GM03348 (cell line): ENCODE measurements around the gene ZFPM1.

Experiments
- DNase-seq: peaks from one replicate; pipeline ENCODE4 v3.0.0; 2012; ENCODE audit warnings: low spot score

ZFPM1 gene

GRCh38 chr16:88527937-88528743 is 75.1 kb downstream of the ZFPM1 start:
- DNase-seq, result no peak

- DNase-seq, result no peak
Observed at GRCh38 chr16:88528902-88529318, 75.8 kb downstream of the ZFPM1 start.

GRCh38 chr16:88529596-88529995 is 76.5 kb downstream of the ZFPM1 start:
- no peak for DNase-seq

- DNase-seq, result no peak
Observed at GRCh38 chr16:88530051-88530857, 77.2 kb downstream of the ZFPM1 start.

- no peak for DNase-seq
Observed at GRCh38 chr16:88530858-88531203, 77.8 kb downstream of the ZFPM1 start.

- DNase-seq, result no peak
Observed at GRCh38 chr16:88531346-88531745, 78.3 kb downstream of the ZFPM1 start.

- no peak for DNase-seq
Observed at GRCh38 chr16:88531931-88532433, 78.9 kb downstream of the ZFPM1 start.

GRCh38 chr16:88532434-88533241 is 79.6 kb downstream of the ZFPM1 start:
- DNase-seq, result no peak

- peak; percentile 62 for DNase-seq
Observed at GRCh38 chr16:88533381-88533917, 80.4 kb downstream of the ZFPM1 start.

- DNase-seq, result peak; percentile 99
Observed at GRCh38 chr16:88533932-88534637, 81.0 kb downstream of the ZFPM1 start.

- peak; percentile 79 for DNase-seq
Observed at GRCh38 chr16:88534638-88535190, 81.6 kb downstream of the ZFPM1 start.

- no peak for DNase-seq
Observed at GRCh38 chr16:88535191-88535856, 82.2 kb downstream of the ZFPM1 start.

GRCh38 chr16:88535857-88536222 is 82.8 kb downstream of the ZFPM1 start:
- no peak for DNase-seq

GRCh38 chr16:88536510-88536909 is 83.4 kb downstream of the ZFPM1 start:
- no peak for DNase-seq

- DNase-seq, result no peak
Observed at GRCh38 chr16:88536971-88537751, 84.1 kb downstream of the ZFPM1 start.

GRCh38 chr16:88537859-88538258 is 84.8 kb downstream of the ZFPM1 start:
- no peak for DNase-seq

- no peak for DNase-seq
Observed at GRCh38 chr16:88538366-88539060, 85.4 kb downstream of the ZFPM1 start.

GRCh38 chr16:88539261-88539651 is 86.2 kb downstream of the ZFPM1 start:
- DNase-seq, result no peak
